Forelimb muscle (tissue), 1 donor: ENCODE results near the gene PCNX4. TPM values are rescaled to one million over a fixed set of nuclear protein-coding genes. Genes with fewer than 3 reads are reported as not detected.

Experiments used
- DNase-seq: peaks from one replicate; pipeline ENCODE4 v3.0.0-alpha.2; 2013; ENCODE audit warnings: low read depth
- polyA plus RNA-seq: library from polyadenylated mRNA; unstranded; fragments of 120-200 nt; gene quantifications from one replicate; pipeline ENCODE4 v1.2.1, GENCODE V29; 2013; ENCODE audit not compliant: insufficient read length

Gene PCNX4
- polyA plus RNA-seq, 1 donor: 51.7 TPM

- DNase-seq: no peak
Measured at GRCh38 chr14:60206249-60206670, 114.5 kb downstream of the PCNX4 start.

GRCh38 chr14:60206837-60207533, 115.3 kb downstream of the PCNX4 start:
- no peak for DNase-seq

- no peak for DNase-seq
Measured at GRCh38 chr14:60210703-60211102, 119.0 kb downstream of the PCNX4 start.

- DNase-seq: no peak
Measured at GRCh38 chr14:60211153-60211552, 119.4 kb downstream of the PCNX4 start.

- DNase-seq: no peak
Measured at GRCh38 chr14:60212503-60213371, 121.0 kb downstream of the PCNX4 start.

- DNase-seq: no peak
Measured at GRCh38 chr14:60214003-60214402, 122.3 kb downstream of the PCNX4 start.

- no peak for DNase-seq
Measured at GRCh38 chr14:60214415-60215126, 122.8 kb downstream of the PCNX4 start.

- no peak for DNase-seq
Measured at GRCh38 chr14:60215127-60215444, 123.4 kb downstream of the PCNX4 start.

GRCh38 chr14:60215520-60216420, 124.0 kb downstream of the PCNX4 start:
- no peak for DNase-seq

- no peak for DNase-seq
Measured at GRCh38 chr14:60217713-60218112, 126.0 kb downstream of the PCNX4 start.

Other genes starting within 250 kb of the PCNX4 start
- 1.5 TPM for gene RTN1, start 221.1 kb upstream of the PCNX4 start, polyA plus RNA-seq
- gene LRRC9, start 171.8 kb upstream of the PCNX4 start, polyA plus RNA-seq: 0.47 TPM
- gene DHRS7, start 73.5 kb downstream of the PCNX4 start, polyA plus RNA-seq: 95.8 TPM
- 70.8 TPM for gene PPM1A, start 157.3 kb downstream of the PCNX4 start, polyA plus RNA-seq